Thymus (tissue), 11 donors: Measurements from ENCODE around the gene MTNR1B. TPM values are rescaled to one million over a fixed set of nuclear protein-coding genes. Genes with fewer than 3 reads are reported as not detected.
A peak's percentile ranks its signal among the peaks of the same experiment; 100 is the strongest.

Experiments used
- DNase-seq, 9 donors: peaks; one replicate each; pipeline ENCODE4 v3.0.0-alpha.2; 2013; ENCODE audit warnings: low spot score in 9 of 9, low read depth in 6 of 9, missing footprints in 1 of 9
- H3K27ac ChIP-seq, 2 donors: one replicate each; pipeline ENCODE4 v1.5.1; 2013; ENCODE audit warnings: control low read depth in 1 of 2, low read depth in 1 of 2, low read length in 1 of 2, mild to moderate bottlenecking in 1 of 2, moderate library complexity in 1 of 2
- H3K27me3 ChIP-seq, 2 donors: one replicate each; pipeline ENCODE4 v1.5.1; 2013; ENCODE audit warnings: low read length in 1 of 2; ENCODE audit not compliant: control insufficient read depth in 2 of 2, insufficient read depth in 1 of 2
- H3K36me3 ChIP-seq, 2 donors: one replicate each; pipeline ENCODE4 v1.5.1; 2013; ENCODE audit warnings: low read length in 1 of 2, mild to moderate bottlenecking in 1 of 2, moderate library complexity in 1 of 2; ENCODE audit not compliant: control insufficient read depth in 2 of 2, insufficient read depth in 2 of 2
- H3K4me1 ChIP-seq, 2 donors: one replicate each; pipeline ENCODE4 v1.5.1; 2013; ENCODE audit warnings: low read length in 2 of 2; ENCODE audit not compliant: control insufficient read depth in 2 of 2, insufficient read depth in 2 of 2
- H3K4me3 ChIP-seq, 2 donors: one replicate each; pipeline ENCODE4 v1.5.1; 2013; ENCODE audit warnings: low read length in 2 of 2, control low read depth in 1 of 2, mild to moderate bottlenecking in 1 of 2
- H3K9me3 ChIP-seq, 2 donors: one replicate each; pipeline ENCODE4 v1.5.1; 2013; ENCODE audit warnings: low read length in 1 of 2, mild to moderate bottlenecking in 1 of 2; ENCODE audit not compliant: control insufficient read depth in 2 of 2, insufficient read depth in 1 of 2
- WGBS: extraction: QIAGEN DNeasy Blood & Tissue Kit; methylation state at CpG from one replicate; pipeline ENCODE4 v1.1.7; 2013; 5-methylcytosine and 5-hydroxymethylcytosine counted together
- polyA plus RNA-seq: library from polyadenylated mRNA; stranded (reverse); fragments of 200-250 nt; gene quantifications from one replicate; pipeline ENCODE4 v1.2.3, GENCODE V29; 2013
- total RNA-seq: library from RNA; stranded (reverse); fragments of 120-200 nt; gene quantifications from one replicate; pipeline ENCODE4 v1.2.4, GENCODE V29; 2013
- donor health status: healthy.

MTNR1B gene
- total and polyA plus RNA-seq, 2 donors = 0.02 to 0.05 TPM

DNA sequence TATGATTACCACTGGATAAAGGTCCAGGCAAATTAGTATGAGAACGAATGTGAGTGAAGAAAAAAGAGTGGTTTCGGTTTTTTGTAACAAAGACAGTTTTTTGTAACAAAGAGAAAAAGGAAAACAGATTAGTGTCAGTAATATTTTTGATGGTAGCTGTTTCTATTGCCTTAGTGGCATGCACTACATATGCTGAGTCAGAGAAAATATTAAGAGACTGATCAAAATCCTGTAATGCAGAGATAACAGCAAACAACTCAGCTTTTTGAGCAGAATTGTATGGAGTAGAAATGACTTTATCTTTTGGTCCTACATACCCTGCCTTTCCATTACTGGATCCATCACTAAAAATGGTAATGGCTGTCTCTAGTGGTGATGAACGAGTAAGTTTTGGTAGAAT is 22.7 kb upstream of the MTNR1B start:
- 81% methylated on average over 3 of the region's 3 CpGs for WGBS
- DNase-seq = no peak
- H3K4me1 ChIP-seq = no peaks in the 10 kb centered on the region
- no peak overlapping the region for H3K27ac ChIP-seq
- H3K9me3 ChIP-seq = no peaks in the 10 kb centered on the region
- H3K36me3 ChIP-seq = no peaks in the 10 kb centered on the region
- H3K27me3 ChIP-seq = no peaks in the 10 kb centered on the region
- no peak overlapping the region for H3K4me3 ChIP-seq

DNA sequence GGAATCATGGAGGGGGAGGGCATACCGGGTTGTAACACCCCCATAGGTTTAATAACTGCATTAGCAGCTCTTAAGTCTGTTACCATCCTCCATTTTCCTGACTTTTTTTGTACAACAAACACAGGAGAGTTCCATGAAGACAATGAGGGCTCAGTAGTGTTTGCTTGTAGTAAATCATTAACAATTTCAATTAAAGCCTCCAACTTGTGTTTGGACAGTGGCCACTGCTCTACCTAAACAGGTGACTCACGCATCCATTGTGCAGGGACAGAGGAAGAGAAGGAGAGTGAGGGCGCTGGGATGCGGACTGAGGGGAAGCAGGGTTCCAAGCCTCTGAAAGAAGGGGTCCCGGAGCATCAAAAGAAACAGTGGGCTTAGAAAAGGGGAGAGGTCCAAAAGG is 21.3 kb upstream of the MTNR1B start:
- DNase-seq = no peak
- no peak overlapping the region for H3K4me3 ChIP-seq
- H3K27me3 ChIP-seq = no peaks in the 10 kb centered on the region
- WGBS = 96% methylated on average over 5 of the region's 5 CpGs
- no peaks in the 10 kb centered on the region for H3K9me3 ChIP-seq
- H3K27ac ChIP-seq = no peak overlapping the region
- no peaks in the 10 kb centered on the region for H3K4me1 ChIP-seq
- no peaks in the 10 kb centered on the region for H3K36me3 ChIP-seq

DNA sequence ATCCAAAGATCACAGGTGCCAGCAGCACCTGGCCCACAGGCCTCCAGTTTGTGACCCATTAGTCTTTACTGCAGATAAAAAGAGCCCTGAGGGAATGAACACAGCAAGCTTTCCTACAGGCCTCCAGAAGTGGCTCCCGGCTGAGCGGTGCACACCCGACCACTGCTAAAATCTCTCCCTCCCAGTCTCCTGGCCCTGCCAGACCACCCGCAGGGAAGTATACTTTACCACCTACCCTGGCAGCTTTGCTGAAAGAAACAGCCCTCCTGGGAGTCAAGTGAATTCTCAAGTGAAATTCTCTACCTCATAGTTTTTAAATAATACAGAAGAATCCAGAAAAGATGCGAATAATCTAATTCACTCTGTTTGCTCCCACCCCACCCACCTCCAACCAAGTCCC is 15.4 kb upstream of the MTNR1B start:
- H3K4me3 ChIP-seq = no peak overlapping the region
- WGBS = 96% methylated on average over 5 of the region's 5 CpGs
- no peaks in the 10 kb centered on the region for H3K9me3 ChIP-seq
- H3K36me3 ChIP-seq = no peaks in the 10 kb centered on the region
- H3K4me1 ChIP-seq = no peaks in the 10 kb centered on the region
- no peaks in the 10 kb centered on the region for H3K27me3 ChIP-seq
- H3K27ac ChIP-seq = no peak overlapping the region
- no peak for DNase-seq

DNA sequence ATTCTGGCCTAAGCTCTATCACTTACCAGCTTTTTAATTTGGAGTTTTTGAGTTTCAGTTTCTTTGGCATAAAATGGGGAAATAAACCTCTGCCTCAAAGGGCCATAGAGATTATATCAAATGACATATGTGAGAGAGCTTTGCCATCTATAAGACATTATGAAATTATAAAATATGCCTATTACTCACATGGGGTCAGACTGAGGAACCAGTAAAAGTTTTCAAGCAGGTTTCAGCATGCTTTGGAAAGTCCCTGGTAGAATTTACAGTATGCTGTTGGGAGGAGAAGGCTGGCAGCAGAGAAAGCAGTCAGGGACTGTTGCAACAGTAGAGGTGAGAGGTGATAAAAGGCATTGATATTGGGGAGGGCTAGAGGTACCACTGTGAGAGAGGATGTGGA is 13.6 kb upstream of the MTNR1B start:
- H3K27ac ChIP-seq = no peak overlapping the region
- no peak overlapping the region for H3K4me3 ChIP-seq
- DNase-seq = peak in 1 of 9 donors; percentile 21
- H3K36me3 ChIP-seq = no peaks in the 10 kb centered on the region
- H3K4me1 ChIP-seq = no peaks in the 10 kb centered on the region
- H3K9me3 ChIP-seq = no peaks in the 10 kb centered on the region
- H3K27me3 ChIP-seq = no peaks in the 10 kb centered on the region

DNA sequence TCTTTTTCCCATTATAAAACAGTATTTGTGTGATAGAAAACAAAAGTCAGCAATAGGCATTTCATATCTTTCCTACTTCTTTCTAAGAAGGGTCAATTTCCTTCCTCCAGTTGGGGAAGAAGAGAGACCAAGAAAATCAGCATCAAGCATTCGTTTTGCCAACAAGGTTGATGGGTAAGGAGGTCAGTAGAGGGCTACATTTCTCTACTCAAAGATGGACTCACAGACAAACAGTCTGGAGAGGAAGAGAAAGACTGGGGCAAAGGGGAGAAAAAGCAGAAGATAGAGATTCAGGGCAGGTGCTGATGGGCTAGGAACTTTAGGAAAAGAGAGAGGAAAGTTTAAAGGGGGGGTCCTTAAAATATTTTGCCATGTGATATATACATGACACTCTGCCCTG is 8.6 kb upstream of the MTNR1B start:
- Histone ChIP-seq H3K4me1 (no peaks in the 10 kb centered on the region), H3K27ac (no peak overlapping the region), H3K9me3 (no peaks in the 10 kb centered on the region), H3K36me3 (no peaks in the 10 kb centered on the region), H3K27me3 (no peaks in the 10 kb centered on the region), H3K4me3 (no peak overlapping the region)
- WGBS = 54% methylated on average over 1 of the region's 1 CpG
- no peak for DNase-seq

DNA sequence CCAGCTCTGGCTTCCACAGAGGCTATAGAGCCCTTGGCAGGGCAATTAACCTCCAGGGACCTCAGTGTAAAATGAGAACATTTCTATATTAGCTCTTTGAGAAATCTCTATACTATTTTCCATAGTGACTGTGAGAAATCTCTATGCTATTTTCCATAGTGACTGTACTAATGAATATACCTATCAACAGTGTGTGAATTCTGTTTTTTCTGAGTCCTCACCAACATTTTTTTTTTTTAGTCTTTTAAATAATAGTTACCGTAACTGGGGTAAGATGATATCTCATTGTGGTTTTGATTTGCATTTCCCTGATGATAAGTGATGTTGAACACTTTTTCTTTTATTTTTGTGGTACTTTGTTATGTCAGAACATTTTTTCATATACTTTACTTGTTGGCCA is 7.0 kb upstream of the MTNR1B start:
- Histone ChIP-seq H3K36me3 (no peaks in the 10 kb centered on the region), H3K9me3 (no peaks in the 10 kb centered on the region), H3K27ac (no peak overlapping the region), H3K4me3 (no peak overlapping the region), H3K27me3 (no peaks in the 10 kb centered on the region), H3K4me1 (no peaks in the 10 kb centered on the region)
- DNase-seq = no peak
- WGBS = 1% methylated on average over 1 of the region's 1 CpG

DNA sequence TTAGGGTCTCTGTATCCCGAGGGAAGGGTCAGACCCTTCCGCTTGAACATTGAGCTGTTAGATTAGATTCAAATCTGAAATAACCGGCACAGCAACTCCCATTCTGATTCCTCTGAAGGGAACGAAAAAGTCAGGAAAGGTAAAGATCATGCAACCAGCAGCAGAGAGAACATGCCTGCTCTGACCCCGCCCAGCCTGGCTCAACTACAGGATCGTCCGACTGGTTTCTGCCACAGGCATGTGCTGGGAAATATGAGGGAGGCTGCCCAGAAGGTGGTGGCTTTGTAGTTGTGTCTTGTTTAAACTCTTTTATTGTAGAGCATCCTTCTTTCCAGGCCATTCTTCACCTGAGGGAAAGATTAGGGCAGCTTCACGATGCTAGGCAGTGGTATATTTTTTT is 5.0 kb upstream of the MTNR1B start:
- Histone ChIP-seq H3K9me3 (peaks cover 0 to 2% of the 10 kb centered on the region in 2 donors), H3K27me3 (peaks cover 4 to 9% of the 10 kb centered on the region in 2 donors), H3K4me3 (no peak overlapping the region), H3K27ac (no peak overlapping the region), H3K4me1 (no peaks in the 10 kb centered on the region), H3K36me3 (no peaks in the 10 kb centered on the region)
- no peak for DNase-seq
- WGBS = 90% methylated on average over 8 of the region's 8 CpGs

DNA sequence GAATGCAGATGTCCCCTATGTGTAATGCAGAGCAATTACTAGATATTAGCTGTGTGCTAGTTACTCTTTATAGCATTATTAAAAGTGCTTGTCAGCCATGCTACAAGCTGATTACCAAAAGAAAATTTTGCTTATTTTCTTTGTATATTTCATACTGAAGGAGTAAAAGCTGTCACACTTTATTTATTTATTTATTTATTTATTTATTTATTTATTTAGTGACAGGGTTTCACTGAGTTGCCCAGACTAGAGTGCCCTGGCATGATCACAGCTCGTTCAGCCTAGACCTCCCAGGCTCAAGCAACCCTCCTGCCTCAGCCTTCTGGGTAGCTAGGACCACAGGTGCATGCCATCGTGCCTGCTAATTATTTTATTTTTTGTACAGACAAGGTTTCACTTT is 4.3 kb upstream of the MTNR1B start:
- H3K36me3 ChIP-seq = no peaks in the 10 kb centered on the region
- H3K9me3 ChIP-seq = peaks cover 0 to 2% of the 10 kb centered on the region in 2 donors
- 63% methylated on average over 2 of the region's 2 CpGs for WGBS
- no peak overlapping the region for H3K27ac ChIP-seq
- DNase-seq = no peak
- no peak overlapping the region for H3K4me3 ChIP-seq
- H3K4me1 ChIP-seq = no peaks in the 10 kb centered on the region
- H3K27me3 ChIP-seq = peaks cover 12 to 16% of the 10 kb centered on the region in 2 donors

DNA sequence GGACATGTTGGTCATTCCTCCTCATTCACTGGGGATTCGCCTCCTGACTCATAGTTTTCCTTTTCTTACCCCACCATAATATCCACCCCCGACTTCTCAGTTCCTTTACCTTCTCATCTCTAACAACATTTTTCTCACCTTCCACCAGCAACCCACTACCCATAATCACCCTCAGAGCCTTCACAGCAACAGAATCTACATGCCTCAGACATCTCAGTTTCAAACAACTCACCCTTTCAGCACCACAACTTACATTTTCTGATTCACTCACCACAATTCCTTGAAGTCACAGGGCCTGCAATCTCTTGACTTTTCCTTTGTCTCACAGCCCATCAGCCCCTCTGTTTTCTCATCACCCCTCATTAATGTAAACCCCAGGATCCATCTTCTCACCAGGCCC is 2.3 kb upstream of the MTNR1B start:
- H3K27ac ChIP-seq = no peak overlapping the region
- WGBS = 97% methylated on average over 2 of the region's 2 CpGs
- DNase-seq = no peak
- peaks cover 13 to 23% of the 10 kb centered on the region in 2 donors for H3K27me3 ChIP-seq
- H3K4me1 ChIP-seq = no peaks in the 10 kb centered on the region
- peaks cover 0 to 2% of the 10 kb centered on the region in 2 donors for H3K9me3 ChIP-seq
- H3K36me3 ChIP-seq = no peaks in the 10 kb centered on the region
- H3K4me3 ChIP-seq = no peak overlapping the region

DNA sequence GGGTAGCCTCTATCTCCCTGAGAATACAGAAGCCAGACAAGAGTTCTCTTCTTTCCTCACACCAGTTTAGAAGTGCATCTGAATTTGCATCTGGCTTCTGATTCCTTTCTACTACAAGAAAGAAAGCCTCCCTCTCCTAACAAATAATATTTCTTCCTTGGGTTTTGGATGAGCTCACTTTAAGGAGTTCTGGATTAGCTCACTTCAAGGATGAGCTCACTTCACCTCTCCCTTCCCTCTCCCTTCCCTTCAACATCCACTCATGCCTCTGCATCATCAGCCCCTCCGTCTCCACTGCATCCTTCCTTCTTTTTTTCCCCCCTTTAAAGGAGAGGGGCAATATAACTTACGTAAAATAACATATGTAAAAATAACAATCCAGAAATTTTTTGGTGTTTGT is 1.6 kb upstream of the MTNR1B start:
- H3K4me1 ChIP-seq = no peaks in the 10 kb centered on the region
- peaks cover 13 to 23% of the 10 kb centered on the region in 2 donors for H3K27me3 ChIP-seq
- H3K36me3 ChIP-seq = no peaks in the 10 kb centered on the region
- H3K4me3 ChIP-seq = no peak overlapping the region
- DNase-seq = no peak
- 91% methylated on average over 2 of the region's 2 CpGs for WGBS
- peaks cover 0 to 2% of the 10 kb centered on the region in 2 donors for H3K9me3 ChIP-seq
- no peak overlapping the region for H3K27ac ChIP-seq
